ENCODE results near the gene KIF25. TPM values are rescaled to one million over a fixed set of nuclear protein-coding genes. Genes with fewer than 3 reads are reported as not detected.
"Not testable (repeated sequence)": the region's sequence is repeated elsewhere in the genome, so short reads cannot be mapped to it uniquely, and the experiment has no call there.

The KIF25 gene
- total RNA-seq, 1 experiment from 2014 or later: not detected

- DNase-seq (ENCODE audit: low spot score): no peak
These were observed 3.6 kb upstream of the KIF25 start for GRCh38 chr6:167993831-167994230.

GRCh38 chr6:167995302-167995701 is 2.2 kb upstream of the KIF25 start:
- no peak for DNase-seq (ENCODE audit: low spot score)

GRCh38 chr6:167995731-167996151 is 1.7 kb upstream of the KIF25 start:
- DNase-seq (ENCODE audit: low spot score): no peak

GRCh38 chr6:167996424-167997199 is 859 bp upstream of the KIF25 start:
- no peak for DNase-seq (ENCODE audit: low spot score)

- no peak for DNase-seq (ENCODE audit: low spot score)
These were observed 744 bp downstream of the KIF25 start for GRCh38 chr6:167998215-167998614.

- DNase-seq (ENCODE audit: low spot score): no peak
These were observed 2.9 kb downstream of the KIF25 start for GRCh38 chr6:168000198-168001028.

GRCh38 chr6:168001029-168001332 is 3.5 kb downstream of the KIF25 start:
- no peak for DNase-seq (ENCODE audit: low spot score)

GRCh38 chr6:168001514-168001913 is 4.0 kb downstream of the KIF25 start:
- not testable (repeated sequence) for DNase-seq (ENCODE audit: low spot score)

GRCh38 chr6:168002804-168003203 is 5.3 kb downstream of the KIF25 start:
- no peak for DNase-seq (ENCODE audit: low spot score)

GRCh38 chr6:168004023-168004422 is 6.6 kb downstream of the KIF25 start:
- DNase-seq (ENCODE audit: low spot score): no peak

- no peak for DNase-seq (ENCODE audit: low spot score)
These were observed 7.5 kb downstream of the KIF25 start for GRCh38 chr6:168004945-168005344.

- no peak for DNase-seq (ENCODE audit: low spot score)
These were observed 8.3 kb downstream of the KIF25 start for GRCh38 chr6:168005796-168006195.

GRCh38 chr6:168007592-168008338 is 10.3 kb downstream of the KIF25 start:
- peak; percentile 99 for DNase-seq (ENCODE audit: low spot score)

GRCh38 chr6:168009331-168009730 is 11.9 kb downstream of the KIF25 start:
- no peak for DNase-seq (ENCODE audit: low spot score)

- no peak for DNase-seq (ENCODE audit: low spot score)
These were observed 13.8 kb downstream of the KIF25 start for GRCh38 chr6:168011291-168011690.

- DNase-seq (ENCODE audit: low spot score): no peak
These were observed 15.2 kb downstream of the KIF25 start for GRCh38 chr6:168012431-168013249.

- no peak for DNase-seq (ENCODE audit: low spot score)
These were observed 15.9 kb downstream of the KIF25 start for GRCh38 chr6:168013250-168013915.

GRCh38 chr6:168014428-168014827 is 17.0 kb downstream of the KIF25 start:
- DNase-seq (ENCODE audit: low spot score): no peak

GRCh38 chr6:168015009-168015408 is 17.5 kb downstream of the KIF25 start:
- DNase-seq (ENCODE audit: low spot score): no peak

- no peak for DNase-seq (ENCODE audit: low spot score)
These were observed 18.2 kb downstream of the KIF25 start for GRCh38 chr6:168015482-168016175.

Measured in A172 (cell line).